ENCODE results near the gene SMYD2.

GRCh38 chr1:214271995-214272731 is 8.8 kb upstream of the SMYD2 start:
- TF ChIP-seq FOXM1 (IDR thresholded peaks at IDR 0.05; ENCODE audit: borderline replicate concordance) (no peak), SP1 (IDR thresholded peaks at IDR 0.05) (no peak)
